ENCODE results near the gene INAFM2.

INAFM2 gene

GRCh38 chr15:40357723-40358470 lies 34.4 kb downstream of the INAFM2 start, which contains the start of gene DISP2:
Gene DISP2, plus strand, starts transcription at chr15:40358219. Its CDS starts 103 bp downstream, at chr15:40358322.
- TF ChIP-seq FOXP2 (optimal IDR thresholded peaks at IDR 0.05; ENCODE audit: borderline replicate concordance, extremely low read depth, extremely low read length, insufficient read depth) (no peak), TAF1 (IDR thresholded peaks at IDR 0.05; ENCODE audit: borderline replicate concordance, insufficient read depth, low read length) (no peak), SIN3A (IDR thresholded peaks at IDR 0.05; ENCODE audit: borderline replicate concordance, insufficient read depth, low read length) (peak; percentile 92; the same call in 1 of the 2 replicates), POLR2AphosphoS5 (IDR thresholded peaks at IDR 0.05; ENCODE audit: low read depth, low read length) (peak; percentile 55; the same call in 1 of the 2 replicates)
- TF ChIP-seq, protein P1, sequence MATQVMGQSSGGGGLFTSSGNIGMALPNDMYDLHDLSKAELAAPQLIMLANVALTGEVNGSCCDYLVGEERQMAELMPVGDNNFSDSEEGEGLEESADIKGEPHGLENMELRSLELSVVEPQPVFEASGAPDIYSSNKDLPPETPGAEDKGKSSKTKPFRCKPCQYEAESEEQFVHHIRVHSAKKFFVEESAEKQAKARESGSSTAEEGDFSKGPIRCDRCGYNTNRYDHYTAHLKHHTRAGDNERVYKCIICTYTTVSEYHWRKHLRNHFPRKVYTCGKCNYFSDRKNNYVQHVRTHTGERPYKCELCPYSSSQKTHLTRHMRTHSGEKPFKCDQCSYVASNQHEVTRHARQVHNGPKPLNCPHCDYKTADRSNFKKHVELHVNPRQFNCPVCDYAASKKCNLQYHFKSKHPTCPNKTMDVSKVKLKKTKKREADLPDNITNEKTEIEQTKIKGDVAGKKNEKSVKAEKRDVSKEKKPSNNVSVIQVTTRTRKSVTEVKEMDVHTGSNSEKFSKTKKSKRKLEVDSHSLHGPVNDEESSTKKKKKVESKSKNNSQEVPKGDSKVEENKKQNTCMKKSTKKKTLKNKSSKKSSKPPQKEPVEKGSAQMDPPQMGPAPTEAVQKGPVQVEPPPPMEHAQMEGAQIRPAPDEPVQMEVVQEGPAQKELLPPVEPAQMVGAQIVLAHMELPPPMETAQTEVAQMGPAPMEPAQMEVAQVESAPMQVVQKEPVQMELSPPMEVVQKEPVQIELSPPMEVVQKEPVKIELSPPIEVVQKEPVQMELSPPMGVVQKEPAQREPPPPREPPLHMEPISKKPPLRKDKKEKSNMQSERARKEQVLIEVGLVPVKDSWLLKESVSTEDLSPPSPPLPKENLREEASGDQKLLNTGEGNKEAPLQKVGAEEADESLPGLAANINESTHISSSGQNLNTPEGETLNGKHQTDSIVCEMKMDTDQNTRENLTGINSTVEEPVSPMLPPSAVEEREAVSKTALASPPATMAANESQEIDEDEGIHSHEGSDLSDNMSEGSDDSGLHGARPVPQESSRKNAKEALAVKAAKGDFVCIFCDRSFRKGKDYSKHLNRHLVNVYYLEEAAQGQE (IDR thresholded peaks at IDR 0.05; ENCODE audit: insufficient read depth in 1 of 2, low read depth in 2 of 2, low read length in 2 of 2), result peak; percentile 88 to 98

DNA sequence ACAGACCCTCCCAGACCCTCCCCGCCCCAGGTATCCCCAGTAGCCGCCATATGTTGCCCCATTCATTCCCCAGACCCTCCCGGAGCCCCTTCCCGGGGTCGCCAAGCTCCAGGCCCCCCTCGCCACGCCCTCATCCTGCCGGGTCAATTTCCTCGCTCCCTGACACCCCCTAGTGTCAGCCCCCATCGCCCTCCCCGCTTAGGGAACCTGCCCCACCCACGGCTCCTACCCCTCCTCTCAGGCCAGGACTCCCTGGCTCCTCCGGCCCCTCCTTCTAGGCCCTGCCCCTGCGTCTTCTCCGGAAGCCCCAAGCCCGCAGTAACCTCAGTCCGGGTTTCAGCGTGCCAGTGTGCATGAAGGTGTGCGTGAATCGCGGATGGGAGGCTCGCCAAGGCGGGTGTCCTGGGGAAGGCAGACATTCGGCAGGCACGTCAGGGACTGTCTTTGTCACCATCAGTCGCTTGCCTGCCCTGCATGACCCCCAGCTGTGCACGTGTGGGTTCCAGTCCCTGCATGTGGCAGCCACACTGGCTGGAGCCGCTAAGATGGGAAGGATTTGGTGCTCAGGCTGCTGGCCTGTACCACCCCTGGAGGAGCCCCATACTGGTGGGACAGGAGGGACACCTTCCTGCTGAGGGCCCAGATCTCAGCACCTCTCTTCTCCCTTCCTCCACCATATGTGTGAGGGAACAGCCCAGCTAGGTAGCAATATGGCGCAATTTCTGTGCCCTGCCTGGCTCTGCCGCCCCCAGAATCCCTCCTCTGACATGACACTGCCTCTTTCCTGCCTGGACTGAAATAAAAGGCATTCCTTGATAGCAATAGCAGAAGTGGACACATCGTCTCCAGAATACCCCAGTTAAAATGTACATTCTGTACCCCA lies 35.2 kb downstream of the INAFM2 start:
- TF ChIP-seq, protein P1 (IDR thresholded peaks at IDR 0.05; ENCODE audit: insufficient read depth in 1 of 2, low read depth in 2 of 2, low read length in 2 of 2), result no peak
- peak; percentile 6; the same call in 1 of the 2 replicates for TF ChIP-seq SIN3A (IDR thresholded peaks at IDR 0.05; ENCODE audit: borderline replicate concordance, insufficient read depth, low read length)
- no peak for TF ChIP-seq POLR2AphosphoS5 (IDR thresholded peaks at IDR 0.05; ENCODE audit: low read depth, low read length)
- TF ChIP-seq TAF1 (IDR thresholded peaks at IDR 0.05; ENCODE audit: borderline replicate concordance, insufficient read depth, low read length), result no peak
- TF ChIP-seq FOXP2 (optimal IDR thresholded peaks at IDR 0.05; ENCODE audit: borderline replicate concordance, extremely low read depth, extremely low read length, insufficient read depth), result no peak

DNA sequence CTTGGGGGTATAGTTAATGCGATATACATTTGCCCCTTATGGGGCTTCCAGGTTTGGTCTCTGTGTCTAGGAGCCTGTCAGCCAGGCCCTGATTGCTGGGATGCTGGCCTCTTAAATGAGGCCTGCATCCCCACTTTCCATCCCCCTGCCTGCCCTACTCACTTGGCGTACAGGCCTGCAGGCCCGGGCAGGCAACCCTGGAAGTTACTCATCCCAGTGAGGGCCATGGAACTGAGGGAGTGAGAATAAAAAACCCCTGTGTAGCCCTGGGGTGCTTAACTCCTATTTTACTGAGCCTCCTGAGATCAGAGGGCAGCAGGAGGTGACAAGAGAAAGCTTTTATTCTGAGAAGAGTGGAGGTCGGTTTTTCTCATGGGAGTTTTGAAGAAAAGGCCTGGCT lies 36.5 kb downstream of the INAFM2 start:
- TF ChIP-seq TAF1 (IDR thresholded peaks at IDR 0.05; ENCODE audit: borderline replicate concordance, insufficient read depth, low read length) (no peak), POLR2AphosphoS5 (IDR thresholded peaks at IDR 0.05; ENCODE audit: low read depth, low read length) (no peak), SIN3A (IDR thresholded peaks at IDR 0.05; ENCODE audit: borderline replicate concordance, insufficient read depth, low read length) (no peak), FOXP2 (optimal IDR thresholded peaks at IDR 0.05; ENCODE audit: borderline replicate concordance, extremely low read depth, extremely low read length, insufficient read depth) (no peak)
- TF ChIP-seq, protein P1 (IDR thresholded peaks at IDR 0.05; ENCODE audit: insufficient read depth in 1 of 2, low read depth in 2 of 2, low read length in 2 of 2), result no peak

DNA sequence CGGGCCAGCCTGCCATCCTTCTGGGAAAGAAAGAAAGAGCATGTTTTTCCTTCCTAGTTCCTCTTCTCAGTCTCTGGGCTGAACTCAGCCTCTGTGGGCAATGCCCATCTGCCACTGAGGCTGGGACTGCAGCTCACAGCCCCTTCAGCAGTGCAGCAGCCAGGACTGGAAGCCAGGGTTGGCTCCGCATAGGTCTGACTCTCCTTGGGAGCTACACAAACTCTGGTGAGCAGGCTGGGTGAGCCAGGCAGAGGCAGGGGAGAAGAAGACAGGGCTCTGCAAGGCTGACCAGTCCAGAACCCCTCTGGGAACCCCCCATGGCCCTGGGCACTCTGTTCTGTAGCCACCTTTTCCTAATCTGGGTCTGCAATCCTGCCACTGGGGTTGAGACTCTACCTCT lies 38.1 kb downstream of the INAFM2 start:
- TF ChIP-seq FOXP2 (optimal IDR thresholded peaks at IDR 0.05; ENCODE audit: borderline replicate concordance, extremely low read depth, extremely low read length, insufficient read depth), result no peak
- no peak for TF ChIP-seq TAF1 (IDR thresholded peaks at IDR 0.05; ENCODE audit: borderline replicate concordance, insufficient read depth, low read length)
- TF ChIP-seq, protein P1 (IDR thresholded peaks at IDR 0.05; ENCODE audit: insufficient read depth in 1 of 2, low read depth in 2 of 2, low read length in 2 of 2), result no peak
- no peak for TF ChIP-seq SIN3A (IDR thresholded peaks at IDR 0.05; ENCODE audit: borderline replicate concordance, insufficient read depth, low read length)
- TF ChIP-seq POLR2AphosphoS5 (IDR thresholded peaks at IDR 0.05; ENCODE audit: low read depth, low read length), result no peak
